KOPT-K1 (cell line): ENCODE results near the gene PPP6R1.

Experiments used
- H3K27ac ChIP-seq: fragments of 200-600 bp; sonication (generic); 2 replicates; pipeline ENCODE4 v1.5.1; 2016; ENCODE audit warnings: antibody characterized with exemption, mild to moderate bottlenecking, low read depth, low read length; ENCODE audit not compliant: poor library complexity, severe bottlenecking
- H3K36me3 ChIP-seq: fragments of 200-600 bp; sonication (generic); 2 replicates; pipeline ENCODE4 v1.5.1; 2017; ENCODE audit warnings: antibody characterized with exemption, mild to moderate bottlenecking, low read length, moderate library complexity; ENCODE audit not compliant: insufficient read depth
- H3K9me3 ChIP-seq: fragments of 200-600 bp; sonication (generic); 2 replicates; pipeline ENCODE4 v1.5.1; 2017; ENCODE audit warnings: antibody characterized with exemption, low read length, mild to moderate bottlenecking; ENCODE audit not compliant: insufficient read depth, poor library complexity, severe bottlenecking

Gene PPP6R1, protein sequence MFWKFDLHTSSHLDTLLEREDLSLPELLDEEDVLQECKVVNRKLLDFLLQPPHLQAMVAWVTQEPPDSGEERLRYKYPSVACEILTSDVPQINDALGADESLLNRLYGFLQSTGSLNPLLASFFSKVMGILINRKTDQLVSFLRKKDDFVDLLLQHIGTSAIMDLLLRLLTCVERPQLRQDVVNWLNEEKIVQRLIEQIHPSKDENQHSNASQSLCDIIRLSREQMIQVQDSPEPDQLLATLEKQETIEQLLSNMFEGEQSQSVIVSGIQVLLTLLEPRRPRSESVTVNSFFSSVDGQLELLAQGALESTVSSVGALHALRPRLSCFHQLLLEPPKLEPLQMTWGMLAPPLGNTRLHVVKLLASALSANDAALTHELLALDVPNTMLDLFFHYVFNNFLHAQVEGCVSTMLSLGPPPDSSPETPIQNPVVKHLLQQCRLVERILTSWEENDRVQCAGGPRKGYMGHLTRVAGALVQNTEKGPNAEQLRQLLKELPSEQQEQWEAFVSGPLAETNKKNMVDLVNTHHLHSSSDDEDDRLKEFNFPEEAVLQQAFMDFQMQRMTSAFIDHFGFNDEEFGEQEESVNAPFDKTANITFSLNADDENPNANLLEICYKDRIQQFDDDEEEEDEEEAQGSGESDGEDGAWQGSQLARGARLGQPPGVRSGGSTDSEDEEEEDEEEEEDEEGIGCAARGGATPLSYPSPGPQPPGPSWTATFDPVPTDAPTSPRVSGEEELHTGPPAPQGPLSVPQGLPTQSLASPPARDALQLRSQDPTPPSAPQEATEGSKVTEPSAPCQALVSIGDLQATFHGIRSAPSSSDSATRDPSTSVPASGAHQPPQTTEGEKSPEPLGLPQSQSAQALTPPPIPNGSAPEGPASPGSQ

GRCh38 chr19:55258828-55259539 is at the start of gene PPP6R1:
Gene PPP6R1 (minus strand): TSS chr19:55259017. CDS start chr19:55247103, 11,914 bp downstream.
- Histone ChIP-seq H3K36me3 (no peaks in the 10 kb centered on the region; the same call in none of the 2 replicates), H3K9me3 (no peaks in the 10 kb centered on the region), H3K27ac (peak within 1 kb of the TSS; percentile 100)

DNA sequence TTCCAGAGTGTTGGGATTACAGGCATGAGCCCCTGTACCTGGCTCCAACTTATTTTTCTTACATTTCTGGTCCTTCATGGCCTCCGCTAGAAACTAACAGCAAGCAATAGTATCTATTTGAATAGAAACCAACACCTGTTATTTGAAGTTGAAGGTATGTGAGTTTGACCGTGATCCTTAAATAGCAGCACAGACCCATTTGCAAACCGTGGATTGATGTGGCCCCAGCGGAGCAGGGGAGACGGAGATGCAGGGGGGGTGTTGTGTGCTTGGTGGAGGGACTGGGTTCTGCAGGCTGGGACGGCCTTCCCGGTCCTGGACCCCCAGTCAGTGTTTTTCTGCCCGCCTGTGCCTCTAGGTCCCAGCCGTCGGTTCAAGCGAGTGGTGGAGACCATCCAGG is 49.5 kb upstream of the PPP6R1 start:
- no peak overlapping the region for H3K27ac ChIP-seq
- no peaks in the 10 kb centered on the region; the same call in 1 of the 2 replicates for H3K36me3 ChIP-seq

DNA sequence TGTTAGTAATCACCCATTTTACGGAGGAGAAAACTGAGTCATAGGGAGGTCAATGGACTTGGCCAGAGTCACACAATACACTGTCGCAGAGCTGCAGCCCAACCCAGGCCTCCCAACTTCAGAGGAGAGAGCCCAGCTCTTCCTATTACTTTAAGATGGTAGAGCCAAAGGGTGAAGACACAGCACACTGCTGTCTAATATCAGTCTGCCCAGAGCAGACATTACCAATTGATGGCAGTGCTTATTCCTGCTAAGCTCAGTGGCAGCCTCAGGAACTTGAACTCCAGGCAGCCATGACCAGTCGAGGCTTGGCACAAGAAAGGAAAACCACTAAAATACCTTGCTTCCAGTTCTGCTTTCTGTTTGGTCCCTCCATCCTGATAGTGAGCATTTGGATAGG is 47.9 kb upstream of the PPP6R1 start:
- H3K9me3 ChIP-seq = no peaks in the 10 kb centered on the region
- H3K27ac ChIP-seq = no peak overlapping the region
- no peaks in the 10 kb centered on the region; the same call in 1 of the 2 replicates for H3K36me3 ChIP-seq

More for the DNA sequence above, 49.5 kb upstream of the PPP6R1 start:
- no peaks in the 10 kb centered on the region for H3K9me3 ChIP-seq

DNA sequence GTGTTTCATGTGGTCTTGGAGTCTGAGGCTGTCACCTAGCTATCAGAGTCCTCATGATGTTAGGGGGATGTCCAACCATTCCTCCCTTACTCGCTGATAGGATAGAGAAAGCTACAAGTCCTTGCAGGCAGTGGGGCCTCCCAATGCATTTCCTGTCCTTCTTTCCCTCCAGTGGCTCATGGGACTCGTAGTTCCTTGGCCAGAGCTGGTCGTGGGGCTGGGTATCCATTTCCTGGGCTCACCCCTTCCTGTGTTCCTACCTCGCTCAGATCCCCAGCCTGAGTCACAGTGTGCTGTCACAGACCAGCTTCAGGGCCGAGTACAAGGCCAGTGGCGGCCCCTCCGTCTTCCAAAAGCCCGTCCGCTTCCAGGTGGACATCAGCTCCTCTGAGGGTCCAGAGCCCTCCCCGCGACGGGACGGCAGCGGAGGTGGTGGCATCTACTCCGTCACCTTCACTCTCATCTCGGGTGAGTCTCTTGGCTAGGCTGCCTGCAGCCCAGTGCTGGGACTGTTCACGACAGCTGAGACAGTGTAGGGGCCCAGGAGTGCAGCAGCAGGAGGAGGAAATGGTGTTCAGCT is 47.3 kb upstream of the PPP6R1 start:
- no peaks in the 10 kb centered on the region; the same call in 1 of the 2 replicates for H3K36me3 ChIP-seq
- H3K27ac ChIP-seq = no peak overlapping the region
- H3K9me3 ChIP-seq = no peaks in the 10 kb centered on the region

- no peaks in the 10 kb centered on the region; the same call in 1 of the 2 replicates for H3K36me3 ChIP-seq
- no peak overlapping the region for H3K27ac ChIP-seq
- H3K9me3 ChIP-seq = no peaks in the 10 kb centered on the region
Observed at GRCh38 chr19:55305491-55305890, 46.7 kb upstream of the PPP6R1 start.

DNA sequence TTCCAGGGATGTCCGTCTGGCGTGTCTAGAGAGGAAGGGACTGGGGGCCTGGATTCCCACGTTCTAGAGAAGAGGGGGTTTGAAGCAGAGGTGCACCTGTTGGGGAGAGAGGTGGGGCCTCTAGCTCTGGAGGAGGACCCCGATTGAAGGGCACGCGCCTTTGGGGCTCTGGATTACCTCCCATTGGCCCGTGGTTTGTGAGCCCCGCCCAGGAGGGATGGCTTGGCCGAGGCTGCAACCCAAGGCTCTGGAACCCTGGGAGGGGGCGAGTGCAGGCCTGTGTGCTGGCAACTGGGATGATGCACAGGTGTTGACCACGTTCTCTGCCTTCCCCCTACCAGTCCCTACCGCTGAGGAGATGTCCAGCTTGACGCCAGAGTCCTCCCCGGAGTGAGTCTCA is 46.2 kb upstream of the PPP6R1 start:
- Histone ChIP-seq H3K27ac (no peak overlapping the region), H3K36me3 (no peaks in the 10 kb centered on the region; the same call in 1 of the 2 replicates), H3K9me3 (no peaks in the 10 kb centered on the region)

DNA sequence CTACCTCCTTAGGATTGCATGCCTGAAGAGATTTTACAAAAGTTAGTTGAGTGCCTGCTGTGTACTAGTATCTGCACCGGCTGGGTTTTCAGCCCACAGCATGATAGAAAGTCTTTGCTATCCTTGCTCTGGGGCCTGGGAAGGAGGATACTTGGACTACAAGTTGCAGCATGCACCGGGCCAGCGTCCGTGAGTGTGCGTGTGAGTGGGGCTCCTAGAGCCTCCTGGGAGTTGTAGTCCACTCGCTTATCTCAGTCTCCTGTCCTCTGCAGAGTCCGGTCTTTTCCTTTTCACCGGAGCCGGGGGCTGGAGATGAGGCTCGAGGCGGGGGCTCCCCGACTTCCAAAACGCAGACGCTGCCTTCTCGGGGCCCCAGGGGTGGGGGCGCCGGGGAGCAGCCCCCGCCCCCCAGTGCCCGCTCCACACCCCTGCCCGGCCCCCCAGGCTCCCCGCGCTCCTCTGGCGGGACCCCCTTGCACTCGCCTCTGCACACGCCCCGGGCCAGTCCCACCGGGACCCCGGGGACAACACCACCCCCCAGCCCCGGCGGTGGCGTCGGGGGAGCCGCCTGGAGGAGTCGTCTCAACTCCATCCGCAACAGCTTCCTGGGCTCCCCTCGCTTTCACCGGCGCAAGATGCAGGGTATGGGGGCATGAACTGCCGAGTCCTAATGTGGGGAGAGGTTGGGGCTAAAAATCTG is 45.6 kb upstream of the PPP6R1 start:
- H3K9me3 ChIP-seq = no peaks in the 10 kb centered on the region
- H3K36me3 ChIP-seq = no peaks in the 10 kb centered on the region; the same call in 1 of the 2 replicates
- no peak overlapping the region for H3K27ac ChIP-seq

GRCh38 chr19:55303477-55303876 is 44.7 kb upstream of the PPP6R1 start:
- Histone ChIP-seq H3K36me3 (no peaks in the 10 kb centered on the region; the same call in 1 of the 2 replicates), H3K27ac (no peak overlapping the region), H3K9me3 (no peaks in the 10 kb centered on the region)

- H3K27ac ChIP-seq = peak overlapping the region; percentile 76
- H3K36me3 ChIP-seq = no peaks in the 10 kb centered on the region; the same call in 1 of the 2 replicates
- no peaks in the 10 kb centered on the region for H3K9me3 ChIP-seq
Observed at GRCh38 chr19:55302318-55302703, 43.5 kb upstream of the PPP6R1 start.

- peak overlapping the region; percentile 76 for H3K27ac ChIP-seq
- H3K9me3 ChIP-seq = no peaks in the 10 kb centered on the region
- no peaks in the 10 kb centered on the region for H3K36me3 ChIP-seq
Observed at GRCh38 chr19:55301459-55302317, 42.9 kb upstream of the PPP6R1 start.

DNA sequence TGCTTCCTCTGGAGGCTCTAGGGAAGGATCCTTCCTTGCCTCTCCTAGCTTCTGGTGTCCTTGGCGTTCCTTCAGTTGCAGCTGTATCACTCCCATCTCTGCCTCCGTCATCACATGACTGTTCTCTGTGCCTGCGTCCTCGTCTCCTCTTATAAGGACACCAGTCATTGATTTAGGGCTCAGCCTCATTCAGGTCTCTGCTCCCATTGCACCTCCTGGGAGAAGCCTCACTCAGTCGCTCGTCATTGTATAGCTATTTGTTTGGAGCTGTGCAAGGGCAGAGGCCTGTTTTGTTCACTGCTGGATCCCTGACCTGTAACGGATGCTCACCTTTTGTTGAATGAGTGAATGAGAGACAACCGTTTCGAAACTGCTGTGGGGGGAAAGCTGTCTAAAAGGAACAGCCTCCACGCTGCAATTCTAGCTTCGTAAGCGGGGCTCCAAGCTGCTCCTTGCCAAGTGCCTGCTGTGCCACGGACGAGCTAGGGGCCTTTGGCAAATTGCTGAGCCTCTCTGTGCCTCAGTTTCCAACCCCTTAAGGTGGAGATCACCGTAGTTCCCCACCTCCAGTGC is 42.2 kb upstream of the PPP6R1 start:
- Histone ChIP-seq H3K36me3 (no peaks in the 10 kb centered on the region), H3K27ac (no peak overlapping the region), H3K9me3 (no peaks in the 10 kb centered on the region)

GRCh38 chr19:55299991-55300390 is 41.2 kb upstream of the PPP6R1 start:
- no peak overlapping the region for H3K27ac ChIP-seq
- H3K36me3 ChIP-seq = no peaks in the 10 kb centered on the region
- no peaks in the 10 kb centered on the region for H3K9me3 ChIP-seq

DNA sequence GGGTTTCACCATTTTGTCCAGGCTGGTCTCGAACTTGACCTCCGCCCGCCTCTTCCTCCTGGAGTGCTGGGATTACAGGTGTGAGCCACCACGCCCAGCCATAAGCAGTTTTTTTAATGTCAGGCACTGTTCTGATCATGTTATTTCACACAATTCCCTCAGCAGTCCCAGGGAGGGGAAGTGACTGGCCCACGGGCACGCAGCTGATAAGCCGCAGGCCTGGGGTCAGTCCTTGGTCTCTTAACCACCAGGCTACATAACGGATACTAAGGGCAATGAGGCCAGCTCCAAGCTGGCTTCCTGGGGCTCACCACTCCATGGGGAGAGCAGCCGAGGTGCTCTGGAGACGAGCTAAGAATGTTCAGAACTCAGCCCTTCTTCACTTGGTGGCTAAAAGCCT is 38.5 kb upstream of the PPP6R1 start:
- H3K9me3 ChIP-seq = no peaks in the 10 kb centered on the region
- no peaks in the 10 kb centered on the region for H3K36me3 ChIP-seq
- H3K27ac ChIP-seq = no peak overlapping the region
